ENCODE measurements around the gene BTNL2.

DNA sequence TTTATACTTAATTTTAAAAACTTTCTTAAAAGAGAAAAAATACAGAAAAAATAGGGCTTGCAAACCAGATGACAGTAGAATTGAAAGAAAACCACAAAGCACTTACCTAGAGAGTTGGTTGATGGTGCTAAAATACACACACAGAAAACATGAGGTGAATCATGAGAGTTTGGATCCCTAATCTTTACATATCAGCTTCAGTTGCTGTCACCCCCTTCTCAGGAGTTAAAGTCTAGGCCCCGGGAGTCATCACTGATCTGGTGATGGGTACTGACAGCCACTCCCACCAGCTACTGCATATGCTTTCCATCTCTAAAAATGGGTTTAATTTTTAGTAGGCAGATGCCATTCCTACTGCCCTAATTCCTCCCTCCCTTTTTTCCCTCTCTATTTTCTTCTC is 52.0 kb downstream of the BTNL2 start:
- TF ChIP-seq, protein P1, sequence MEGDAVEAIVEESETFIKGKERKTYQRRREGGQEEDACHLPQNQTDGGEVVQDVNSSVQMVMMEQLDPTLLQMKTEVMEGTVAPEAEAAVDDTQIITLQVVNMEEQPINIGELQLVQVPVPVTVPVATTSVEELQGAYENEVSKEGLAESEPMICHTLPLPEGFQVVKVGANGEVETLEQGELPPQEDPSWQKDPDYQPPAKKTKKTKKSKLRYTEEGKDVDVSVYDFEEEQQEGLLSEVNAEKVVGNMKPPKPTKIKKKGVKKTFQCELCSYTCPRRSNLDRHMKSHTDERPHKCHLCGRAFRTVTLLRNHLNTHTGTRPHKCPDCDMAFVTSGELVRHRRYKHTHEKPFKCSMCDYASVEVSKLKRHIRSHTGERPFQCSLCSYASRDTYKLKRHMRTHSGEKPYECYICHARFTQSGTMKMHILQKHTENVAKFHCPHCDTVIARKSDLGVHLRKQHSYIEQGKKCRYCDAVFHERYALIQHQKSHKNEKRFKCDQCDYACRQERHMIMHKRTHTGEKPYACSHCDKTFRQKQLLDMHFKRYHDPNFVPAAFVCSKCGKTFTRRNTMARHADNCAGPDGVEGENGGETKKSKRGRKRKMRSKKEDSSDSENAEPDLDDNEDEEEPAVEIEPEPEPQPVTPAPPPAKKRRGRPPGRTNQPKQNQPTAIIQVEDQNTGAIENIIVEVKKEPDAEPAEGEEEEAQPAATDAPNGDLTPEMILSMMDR (IDR thresholded peaks at IDR 0.05), result no peak
- TF ChIP-seq POLR2A (IDR thresholded peaks at IDR 0.05), result no peak
